ENCODE data around the gene CGB7.
"Not testable (repeated sequence)": the region's sequence is repeated elsewhere in the genome, so short reads cannot be mapped to it uniquely, and the experiment has no call there.

Gene CGB7

GRCh38 chr19:49042177-49042576, 15.4 kb downstream of the CGB7 start:
- DNase-seq (ENCODE audit: low read depth): peak; percentile 48

- not testable (repeated sequence) for DNase-seq (ENCODE audit: low read depth)
Observed at GRCh38 chr19:49039736-49040135, 17.8 kb downstream of the CGB7 start.

- peak; percentile 88 for DNase-seq (ENCODE audit: low read depth)
Observed at GRCh38 chr19:49038557-49039276, 18.8 kb downstream of the CGB7 start.

GRCh38 chr19:49038111-49038510, 19.4 kb downstream of the CGB7 start:
- DNase-seq (ENCODE audit: low read depth): not testable (repeated sequence)

- DNase-seq (ENCODE audit: low read depth): not testable (repeated sequence)
Observed at GRCh38 chr19:49036815-49037214, 20.7 kb downstream of the CGB7 start, which contains the start of gene CGB1. CGB1 (minus strand) TSS chr19:49036895; CDS start chr19:49036711, 184 bp downstream.

- peak; percentile 12 for DNase-seq (ENCODE audit: low read depth)
Observed at GRCh38 chr19:49031642-49032301, 25.8 kb downstream of the CGB7 start, which contains the start of gene CGB2. CGB2 (plus strand) TSS chr19:49031890; CDS start chr19:49032096, 206 bp downstream.

GRCh38 chr19:49030323-49030722, 27.2 kb downstream of the CGB7 start:
- not testable (repeated sequence) for DNase-seq (ENCODE audit: low read depth)

- DNase-seq (ENCODE audit: low read depth): peak; percentile 55
Observed at GRCh38 chr19:49029749-49030148, 27.8 kb downstream of the CGB7 start.

GRCh38 chr19:49028686-49029085, 28.9 kb downstream of the CGB7 start:
- not testable (repeated sequence) for DNase-seq (ENCODE audit: low read depth)

- peak; percentile 19 for DNase-seq (ENCODE audit: low read depth)
Observed at GRCh38 chr19:49025599-49025998, 31.9 kb downstream of the CGB7 start.

GRCh38 chr19:49025088-49025487, 32.5 kb downstream of the CGB7 start:
- not testable (repeated sequence) for DNase-seq (ENCODE audit: low read depth)

GRCh38 chr19:49024233-49024632, 33.3 kb downstream of the CGB7 start, which contains the start of gene CGB3:
CGB3 (minus strand) TSS chr19:49024333; CDS start chr19:49023971, 362 bp downstream.
- not testable (repeated sequence) for DNase-seq (ENCODE audit: low read depth)

GRCh38 chr19:49022116-49022515, 35.4 kb downstream of the CGB7 start:
- no peak for DNase-seq (ENCODE audit: low read depth)

- DNase-seq (ENCODE audit: low read depth): peak; percentile 60
Observed at GRCh38 chr19:49020931-49021895, 36.3 kb downstream of the CGB7 start.

- DNase-seq (ENCODE audit: low read depth): no peak
Observed at GRCh38 chr19:49020342-49020741, 37.2 kb downstream of the CGB7 start.

- DNase-seq (ENCODE audit: low read depth): peak; percentile 75
Observed at GRCh38 chr19:49019242-49019932, 38.2 kb downstream of the CGB7 start.

- DNase-seq (ENCODE audit: low read depth): peak; percentile 23
Observed at GRCh38 chr19:49018388-49019241, 38.9 kb downstream of the CGB7 start.

GRCh38 chr19:49017666-49018351, 39.7 kb downstream of the CGB7 start:
- DNase-seq (ENCODE audit: low read depth): peak; percentile 71

- DNase-seq (ENCODE audit: low read depth): no peak
Observed at GRCh38 chr19:49017041-49017665, 40.4 kb downstream of the CGB7 start, which contains the start of gene LHB. LHB (minus strand) TSS chr19:49017091; CDS start chr19:49017081, 10 bp downstream.
